Measurements from ENCODE around the gene TNS3.
A peak's percentile ranks its signal among the peaks of the same experiment; 100 is the strongest.
"Not testable (repeated sequence)": the region's sequence is repeated elsewhere in the genome, so short reads cannot be mapped to it uniquely, and the experiment has no call there.

TNS3 gene

DNA sequence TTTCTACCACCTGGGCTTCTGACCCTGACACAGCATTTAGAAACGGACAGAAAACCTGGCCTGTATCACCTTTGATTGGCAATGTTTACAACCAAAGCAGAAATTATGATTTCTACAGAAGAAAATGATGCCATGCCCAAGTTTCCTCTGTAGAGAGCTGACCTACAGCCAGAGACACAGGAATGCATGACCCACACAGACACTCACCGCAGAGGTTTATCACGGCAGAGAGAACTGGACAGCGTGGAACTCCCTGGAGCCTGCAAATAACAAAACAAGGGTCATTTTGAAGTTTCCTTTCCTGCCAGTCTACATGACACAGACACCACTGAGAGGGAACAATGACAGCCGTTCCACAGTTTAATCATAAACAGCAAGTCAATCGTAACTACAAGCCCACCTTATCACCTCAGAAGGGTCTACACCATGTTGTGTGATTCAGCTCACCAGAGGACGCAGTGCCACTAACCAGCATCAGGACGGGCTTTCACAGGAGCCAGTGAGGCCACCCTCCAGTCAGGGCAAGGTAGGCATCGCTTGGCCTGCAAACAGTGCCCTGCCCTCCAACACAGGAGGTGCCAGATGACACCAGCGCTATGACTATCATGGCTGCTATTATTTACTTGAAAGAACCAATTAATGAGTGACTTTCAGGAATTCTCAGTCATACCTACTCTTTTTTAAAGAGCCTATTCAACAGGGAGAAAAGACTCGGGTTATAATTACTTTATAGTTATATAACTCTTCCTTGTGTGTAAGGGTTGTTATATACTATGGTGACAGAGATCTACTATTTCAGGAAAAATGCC is 139.9 kb downstream of the TNS3 start:
- no peak overlapping the region for H3K4me3 ChIP-seq (ENCODE audit: low read depth, low read length)
- peak; percentile 30 for DNase-seq (ENCODE audit: low read depth)
- TF ChIP-seq, protein P1, sequence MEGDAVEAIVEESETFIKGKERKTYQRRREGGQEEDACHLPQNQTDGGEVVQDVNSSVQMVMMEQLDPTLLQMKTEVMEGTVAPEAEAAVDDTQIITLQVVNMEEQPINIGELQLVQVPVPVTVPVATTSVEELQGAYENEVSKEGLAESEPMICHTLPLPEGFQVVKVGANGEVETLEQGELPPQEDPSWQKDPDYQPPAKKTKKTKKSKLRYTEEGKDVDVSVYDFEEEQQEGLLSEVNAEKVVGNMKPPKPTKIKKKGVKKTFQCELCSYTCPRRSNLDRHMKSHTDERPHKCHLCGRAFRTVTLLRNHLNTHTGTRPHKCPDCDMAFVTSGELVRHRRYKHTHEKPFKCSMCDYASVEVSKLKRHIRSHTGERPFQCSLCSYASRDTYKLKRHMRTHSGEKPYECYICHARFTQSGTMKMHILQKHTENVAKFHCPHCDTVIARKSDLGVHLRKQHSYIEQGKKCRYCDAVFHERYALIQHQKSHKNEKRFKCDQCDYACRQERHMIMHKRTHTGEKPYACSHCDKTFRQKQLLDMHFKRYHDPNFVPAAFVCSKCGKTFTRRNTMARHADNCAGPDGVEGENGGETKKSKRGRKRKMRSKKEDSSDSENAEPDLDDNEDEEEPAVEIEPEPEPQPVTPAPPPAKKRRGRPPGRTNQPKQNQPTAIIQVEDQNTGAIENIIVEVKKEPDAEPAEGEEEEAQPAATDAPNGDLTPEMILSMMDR (conservative IDR thresholded peaks at IDR 0.05; ENCODE audit: low read depth, low read length), result no peak

DNA sequence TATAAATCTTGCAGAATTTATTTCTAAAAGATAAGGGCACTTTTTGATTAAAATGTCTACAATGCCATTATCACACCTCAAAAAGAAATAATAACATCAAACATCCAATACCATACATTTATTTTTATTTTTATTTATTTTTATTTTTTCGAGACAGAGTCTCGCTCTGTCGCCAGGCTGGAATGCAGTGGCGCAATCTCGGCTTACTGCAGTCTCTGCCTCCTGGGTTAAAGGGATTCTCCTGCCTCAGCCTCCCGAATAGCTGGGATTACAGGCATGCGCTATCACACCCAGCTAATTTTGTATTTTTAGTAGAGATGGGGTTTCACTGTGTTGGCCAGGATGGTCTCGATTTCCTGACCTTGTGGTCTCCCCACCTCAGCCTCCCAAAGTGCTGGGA is 140.9 kb downstream of the TNS3 start:
- DNase-seq (ENCODE audit: low read depth), result not testable (repeated sequence)

GRCh38 chr7:47440320-47440719 is 141.6 kb downstream of the TNS3 start:
- TF ChIP-seq, protein P1 (conservative IDR thresholded peaks at IDR 0.05; ENCODE audit: low read depth, low read length), result no peak
- no peak for DNase-seq (ENCODE audit: low read depth)
- H3K4me3 ChIP-seq (ENCODE audit: low read depth, low read length), result no peak overlapping the region

More for the DNA sequence above, 140.9 kb downstream of the TNS3 start:
- H3K4me3 ChIP-seq (ENCODE audit: low read depth, low read length), result not testable (repeated sequence)

DNA sequence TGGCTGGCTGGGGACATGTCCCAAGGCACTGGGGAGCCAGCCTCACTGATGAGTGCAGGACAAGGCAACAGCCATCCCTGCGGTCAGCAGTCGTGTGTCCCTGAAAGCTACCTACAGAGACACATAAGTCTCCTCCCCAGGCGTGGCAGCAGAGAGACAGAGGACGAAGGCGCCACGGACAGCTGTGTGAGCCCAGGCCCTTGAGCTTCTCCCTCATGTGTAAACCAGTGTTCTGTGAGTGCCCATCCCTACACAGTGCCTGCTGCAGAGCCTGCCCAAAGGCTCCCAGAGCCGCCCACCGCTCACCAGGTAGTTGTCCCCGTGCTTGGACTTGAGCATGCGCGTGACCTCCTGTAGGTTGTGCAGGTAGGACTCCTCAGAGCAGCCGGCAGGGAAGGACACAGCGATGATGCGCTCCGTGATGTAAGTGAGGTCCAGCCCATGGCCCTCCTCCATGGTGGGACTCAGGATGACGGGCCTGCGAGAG is 142.7 kb downstream of the TNS3 start:
- no peak for DNase-seq (ENCODE audit: low read depth)
- TF ChIP-seq, protein P1 (conservative IDR thresholded peaks at IDR 0.05; ENCODE audit: low read depth, low read length), result no peak
- no peak overlapping the region for H3K4me3 ChIP-seq (ENCODE audit: low read depth, low read length)

GRCh38 chr7:47438411-47439029 is 143.4 kb downstream of the TNS3 start:
- TF ChIP-seq, protein P1 (conservative IDR thresholded peaks at IDR 0.05; ENCODE audit: low read depth, low read length), result no peak
- no peak overlapping the region for H3K4me3 ChIP-seq (ENCODE audit: low read depth, low read length)
- no peak for DNase-seq (ENCODE audit: low read depth)

- TF ChIP-seq, protein P1 (conservative IDR thresholded peaks at IDR 0.05; ENCODE audit: low read depth, low read length), result peak; percentile 93
- peak; percentile 93 for DNase-seq (ENCODE audit: low read depth)
These were observed 146.0 kb downstream of the TNS3 start for GRCh38 chr7:47435889-47436312.

DNA sequence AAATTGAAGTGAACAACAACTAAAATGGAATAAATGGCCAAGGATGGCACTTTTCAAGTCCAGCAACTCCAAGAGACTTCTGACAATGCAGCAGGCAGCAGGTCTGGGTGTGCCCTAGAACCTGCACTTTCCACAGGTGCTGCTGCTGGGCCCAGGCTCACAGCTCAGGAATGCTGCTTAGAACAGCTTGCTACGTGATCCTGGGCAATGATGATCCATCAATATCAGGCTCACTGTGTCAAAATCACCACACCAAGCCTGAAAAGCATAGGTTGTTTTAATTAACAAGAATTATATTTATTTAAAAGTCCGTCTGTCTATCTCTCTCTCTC is 148.4 kb downstream of the TNS3 start:
- no peak for DNase-seq (ENCODE audit: low read depth)
- TF ChIP-seq, protein P1 (conservative IDR thresholded peaks at IDR 0.05; ENCODE audit: low read depth, low read length), result no peak
- no peak overlapping the region for H3K4me3 ChIP-seq (ENCODE audit: low read depth, low read length)

More at GRCh38 chr7:47435889-47436312, 146.0 kb downstream of the TNS3 start:
- no peak overlapping the region for H3K4me3 ChIP-seq (ENCODE audit: low read depth, low read length)

Measured in choroid plexus epithelial cell (primary cell).